Fibroblast of lung (primary cell): ENCODE data around the gene LMNA. TPM values are rescaled to one million over a fixed set of nuclear protein-coding genes. Genes with fewer than 3 reads are reported as not detected.

ENCODE experiments used
- DNase-seq, 2 donors: peaks; one replicate each; pipeline versions ENCODE4 v3.0.0 to v3.0.0-alpha.2; 2010; ENCODE audit warnings: low read depth in 2 of 2
- H2AFZ ChIP-seq: 2 replicates; pipeline ENCODE4 v1.5.1; 2012; ENCODE audit warnings: low read length, control low read depth, inconsistent platforms
- H3K27ac ChIP-seq: 2 replicates; pipeline ENCODE4 v1.5.1; 2011; ENCODE audit warnings: low read length, control low read depth; ENCODE audit not compliant: insufficient read depth
- H3K27me3 ChIP-seq: 2 replicates; pipeline ENCODE4 v1.5.1; 2011; ENCODE audit warnings: mild to moderate bottlenecking, low read length; ENCODE audit not compliant: control insufficient read depth, insufficient read depth
- H3K36me3 ChIP-seq: 2 replicates; pipeline ENCODE4 v1.5.1; 2011; ENCODE audit warnings: low read length; ENCODE audit not compliant: control insufficient read depth, insufficient read depth
- H3K4me1 ChIP-seq: 2 replicates; pipeline ENCODE4 v1.5.1; 2011; ENCODE audit warnings: low read length; ENCODE audit not compliant: control insufficient read depth, insufficient read depth; ENCODE audit errors: extremely low read depth
- H3K4me2 ChIP-seq: 2 replicates; pipeline ENCODE4 v1.5.1; 2011; ENCODE audit warnings: low read length, control low read depth; ENCODE audit not compliant: insufficient read depth; ENCODE audit errors: extremely low read depth
- H3K4me3 ChIP-seq, 4 experiments: fragments of 200-600 bp in 1 of 4; sonication (generic) in 1 of 4; replicated peaks in 1 of 4; 2 replicates each; pipeline ENCODE4 v1.5.1; 2011 to 2016; ENCODE audit warnings: low read length in 4 of 4, low read depth in 3 of 4, mild to moderate bottlenecking in 3 of 4, control low read depth in 2 of 4, inconsistent platforms in 1 of 4, mixed read lengths in 1 of 4; ENCODE audit not compliant: insufficient read depth in 1 of 4; ENCODE audit errors: control extremely low read depth in 1 of 4
- H3K79me2 ChIP-seq: 2 replicates; pipeline ENCODE4 v1.5.1; 2012; ENCODE audit warnings: mild to moderate bottlenecking, low read length, inconsistent platforms; ENCODE audit not compliant: control insufficient read depth, insufficient read depth
- H3K9ac ChIP-seq: 2 replicates; pipeline ENCODE4 v1.5.1; 2011; ENCODE audit warnings: mild to moderate bottlenecking, low read length, control low read depth; ENCODE audit not compliant: insufficient read depth
- H3K9me3 ChIP-seq: 2 replicates; pipeline ENCODE4 v1.5.1; 2012; ENCODE audit warnings: low read depth, low read length; ENCODE audit not compliant: control insufficient read depth, insufficient read depth
- H4K20me1 ChIP-seq: 2 replicates; pipeline ENCODE4 v1.5.1; 2011; ENCODE audit warnings: low read length; ENCODE audit not compliant: control insufficient read depth, insufficient read depth; ENCODE audit errors: extremely low read depth
- CTCF ChIP-seq, 2 donors: IDR thresholded peaks in 1 of 2; conservative IDR thresholded peaks in 1 of 2; 1 replicate in 1 of 2; 2 replicates in 1 of 2; pipeline ENCODE4 v1.5.1; 2011 to 2012; ENCODE audit warnings: low read length in 2 of 2, control low read depth in 1 of 2, inconsistent platforms in 1 of 2, low read depth in 1 of 2, mild to moderate bottlenecking in 1 of 2
- EZH2 ChIP-seq: IDR thresholded peaks from 2 replicates; pipeline ENCODE4 v1.5.1; 2012; ENCODE audit warnings: low read length, control low read depth, mild to moderate bottlenecking; ENCODE audit errors: missing control alignments
- polyA plus RNA-seq, 2 donors: library from polyadenylated mRNA; depleted of rRNA in 1 of 2; stranded (reverse) in 1 of 2; unstranded in 1 of 2; fragments of >200 nt; gene quantifications; 2 replicates each; pipeline ENCODE4 v1.2.1, GENCODE V29; 2011 to 2012; ENCODE audit warnings: missing spikeins in 1 of 2
- total RNA-seq: library from RNA; depleted of rRNA; stranded (reverse); fragments of >200 nt; gene quantifications from 2 replicates; pipeline ENCODE4 v1.2.1, GENCODE V29; 2014

The LMNA gene
- total and polyA plus RNA-seq, 2 donors (not counting 1 experiment from before 2014, with no cell fraction given): 613 to 1,150 TPM

- DNase-seq: no peak
- no peak for TF ChIP-seq CTCF (conservative IDR thresholded peaks at IDR 0.05 in 1 of 2, IDR thresholded peaks at IDR 0.05 in 1 of 2; ENCODE audit: low read depth in 1 of 2, low read length in 2 of 2)
- TF ChIP-seq EZH2: no peak
These were observed 24.2 kb upstream of the LMNA start for GRCh38 chr1:156090138-156090839.

GRCh38 chr1:156090840-156091188 lies 23.7 kb upstream of the LMNA start:
- DNase-seq: peak; percentile 61 to 78
- Histone ChIP-seq H2AFZ (no peak overlapping the region), H3K4me3 (no peak overlapping the region), H3K79me2 (no peaks in the 10 kb centered on the region), H3K9me3 (no peaks in the 10 kb centered on the region), H3K4me1 (peaks cover 3% of the 10 kb centered on the region), H3K9ac (no peak overlapping the region), H3K27me3 (no peaks in the 10 kb centered on the region), H3K27ac (no peak overlapping the region), H3K36me3 (no peaks in the 10 kb centered on the region), H3K4me2 (no peak overlapping the region), H4K20me1 (no peaks in the 10 kb centered on the region)
- peak; percentile 63 to 69 for TF ChIP-seq CTCF (conservative IDR thresholded peaks at IDR 0.05 in 1 of 2, IDR thresholded peaks at IDR 0.05 in 1 of 2; ENCODE audit: low read depth in 1 of 2, low read length in 2 of 2)
- TF ChIP-seq EZH2: no peak

More at GRCh38 chr1:156090138-156090839, 24.2 kb upstream of the LMNA start:
- Histone ChIP-seq H3K4me2 (no peak overlapping the region), H4K20me1 (no peaks in the 10 kb centered on the region), H3K27me3 (no peaks in the 10 kb centered on the region), H3K4me3 (no peak overlapping the region), H3K4me1 (peaks cover 3% of the 10 kb centered on the region), H3K9me3 (no peaks in the 10 kb centered on the region), H3K27ac (no peak overlapping the region), H2AFZ (no peak overlapping the region), H3K79me2 (no peaks in the 10 kb centered on the region), H3K9ac (no peak overlapping the region), H3K36me3 (no peaks in the 10 kb centered on the region)

- Histone ChIP-seq H3K4me2 (no peak overlapping the region), H3K27me3 (no peaks in the 10 kb centered on the region), H3K9ac (no peak overlapping the region), H3K79me2 (no peaks in the 10 kb centered on the region), H3K27ac (no peak overlapping the region), H2AFZ (no peak overlapping the region), H3K9me3 (no peaks in the 10 kb centered on the region), H4K20me1 (no peaks in the 10 kb centered on the region), H3K36me3 (no peaks in the 10 kb centered on the region), H3K4me1 (peaks cover 3% of the 10 kb centered on the region), H3K4me3 (no peak overlapping the region)
- TF ChIP-seq EZH2: no peak
- TF ChIP-seq CTCF (conservative IDR thresholded peaks at IDR 0.05 in 1 of 2, IDR thresholded peaks at IDR 0.05 in 1 of 2; ENCODE audit: low read depth in 1 of 2, low read length in 2 of 2): no peak
- DNase-seq: no peak
These were observed 22.9 kb upstream of the LMNA start for GRCh38 chr1:156091610-156092009.
